ENCODE data around the gene C1orf210.
A peak's percentile ranks its signal among the peaks of the same experiment; 100 is the strongest.

DNA sequence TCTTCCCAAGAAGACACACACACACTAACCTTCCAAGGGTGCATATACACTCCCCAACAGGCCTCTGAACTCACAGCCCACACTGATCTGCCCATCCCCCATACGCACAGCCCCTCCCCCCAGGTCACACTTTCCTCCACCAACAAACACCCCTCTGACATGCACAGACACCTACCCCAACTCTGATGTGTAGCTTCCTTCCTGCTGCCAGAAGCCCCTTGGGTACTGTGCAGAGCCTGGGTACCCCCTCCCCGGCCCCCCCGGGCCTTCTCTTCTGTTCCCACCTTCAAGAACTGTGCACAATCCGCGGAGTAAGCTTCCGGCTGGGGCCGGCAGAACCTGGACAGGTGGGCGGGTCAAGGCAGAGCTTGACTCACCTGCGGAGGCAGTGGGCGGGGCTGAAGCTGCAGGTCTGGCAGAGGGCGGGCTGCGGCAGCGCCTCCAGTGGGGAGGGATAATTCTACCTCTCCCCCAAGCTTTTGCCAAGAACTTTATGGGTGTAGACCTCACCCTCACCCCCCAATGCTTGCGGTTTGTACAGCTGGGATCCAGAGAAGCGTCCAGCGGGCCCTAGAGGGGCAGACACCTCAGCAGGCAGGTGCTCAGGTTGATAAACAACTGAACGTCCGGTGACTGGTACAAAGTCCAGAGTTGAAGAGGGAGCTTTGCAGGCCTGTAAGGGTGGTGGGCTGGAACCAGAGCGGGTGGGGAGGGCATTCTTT lies at the start of gene C1orf210:
- TF ChIP-seq, protein P1, sequence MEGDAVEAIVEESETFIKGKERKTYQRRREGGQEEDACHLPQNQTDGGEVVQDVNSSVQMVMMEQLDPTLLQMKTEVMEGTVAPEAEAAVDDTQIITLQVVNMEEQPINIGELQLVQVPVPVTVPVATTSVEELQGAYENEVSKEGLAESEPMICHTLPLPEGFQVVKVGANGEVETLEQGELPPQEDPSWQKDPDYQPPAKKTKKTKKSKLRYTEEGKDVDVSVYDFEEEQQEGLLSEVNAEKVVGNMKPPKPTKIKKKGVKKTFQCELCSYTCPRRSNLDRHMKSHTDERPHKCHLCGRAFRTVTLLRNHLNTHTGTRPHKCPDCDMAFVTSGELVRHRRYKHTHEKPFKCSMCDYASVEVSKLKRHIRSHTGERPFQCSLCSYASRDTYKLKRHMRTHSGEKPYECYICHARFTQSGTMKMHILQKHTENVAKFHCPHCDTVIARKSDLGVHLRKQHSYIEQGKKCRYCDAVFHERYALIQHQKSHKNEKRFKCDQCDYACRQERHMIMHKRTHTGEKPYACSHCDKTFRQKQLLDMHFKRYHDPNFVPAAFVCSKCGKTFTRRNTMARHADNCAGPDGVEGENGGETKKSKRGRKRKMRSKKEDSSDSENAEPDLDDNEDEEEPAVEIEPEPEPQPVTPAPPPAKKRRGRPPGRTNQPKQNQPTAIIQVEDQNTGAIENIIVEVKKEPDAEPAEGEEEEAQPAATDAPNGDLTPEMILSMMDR (IDR thresholded peaks at IDR 0.05; ENCODE audit: low read length): peak; percentile 41
- no peak for TF ChIP-seq EZH2 (IDR thresholded peaks at IDR 0.05; ENCODE audit: borderline replicate concordance, low read length)
